Epithelial cell of umbilical artery (primary cell): ENCODE measurements around the gene GBP7. TPM values are rescaled to one million over a fixed set of nuclear protein-coding genes. Genes with fewer than 3 reads are reported as not detected.

Experiments used
- total RNA-seq: library from RNA; depleted of rRNA; stranded (reverse); fragments of >200 nt; gene quantifications from 2 replicates; pipeline ENCODE4 v1.2.3, GENCODE V29; 2014

Gene GBP7
- total RNA-seq: not detected in 2 replicates

DNA sequence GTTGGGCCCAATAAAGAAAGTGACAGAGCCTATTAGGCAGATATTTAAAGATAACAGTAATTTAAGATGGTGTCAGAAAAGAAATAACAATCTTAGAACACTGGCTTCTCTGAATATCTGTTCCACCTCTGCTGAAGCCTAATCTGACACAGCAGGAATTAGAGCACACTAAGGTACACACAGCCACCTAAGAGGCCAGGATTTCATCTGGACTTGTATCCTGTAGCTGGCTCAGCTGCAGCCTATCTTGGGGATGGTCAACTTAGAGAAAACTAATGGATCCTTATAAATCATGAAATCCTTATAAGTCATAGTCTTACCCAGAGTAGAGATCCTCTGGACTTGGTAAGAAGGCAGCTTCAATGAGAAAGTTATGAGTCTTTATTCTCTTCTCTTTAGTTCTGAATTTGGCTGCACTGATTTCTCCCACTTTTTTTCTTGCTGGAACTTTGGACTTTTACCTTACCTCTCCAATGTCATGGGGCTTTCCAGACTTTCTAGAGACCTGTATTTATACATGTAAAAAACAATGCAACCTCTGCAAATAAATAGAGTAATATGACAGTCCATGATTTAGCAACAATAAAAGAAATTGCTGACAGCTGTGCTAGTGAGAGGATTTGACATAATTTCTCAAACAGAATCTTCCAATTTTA is at the start of gene GBP7:
TSS of gene GBP7 (minus strand) at position 403 of the 656 bp plus-strand sequence. CDS start 4,068 bp downstream, outside the sequence.

DNA sequence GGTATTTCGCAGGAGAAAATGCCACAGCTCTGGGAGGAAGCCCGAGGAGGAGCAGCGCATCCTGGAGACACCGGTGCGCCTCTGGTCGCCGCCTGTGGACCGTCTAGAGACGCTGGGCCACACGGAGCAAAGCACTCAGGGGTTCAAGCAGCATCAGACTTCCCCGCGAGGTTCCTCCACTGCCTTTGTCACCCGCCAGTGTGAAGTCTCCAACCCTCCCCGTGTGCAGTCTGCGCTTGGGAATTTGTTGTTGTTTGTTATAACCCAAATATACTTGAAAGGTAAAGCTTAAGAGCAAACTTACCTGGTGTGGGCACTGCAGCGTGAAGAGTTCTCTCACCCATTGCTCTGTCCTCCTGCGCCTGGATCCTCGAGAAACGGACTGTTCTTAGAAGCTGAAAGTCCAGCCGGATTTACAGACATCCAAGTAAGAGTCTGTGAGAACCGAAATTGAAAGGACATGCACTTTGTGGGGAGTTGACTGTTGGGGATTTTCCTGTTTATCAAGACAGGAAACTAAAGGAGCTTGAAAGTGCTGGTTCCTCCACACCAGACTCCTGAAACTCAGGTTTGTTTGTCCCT is 22.8 kb upstream of the GBP7 start, which contains the start of gene GBP4:
TSS of gene GBP4 (minus strand) at position 452 of the 582 bp plus-strand sequence. CDS start at position 344, 108 bp downstream.

GRCh38 chr1:89125913-89126580 is 49.8 kb downstream of the GBP7 start, which contains the start of gene GBP2:
Gene GBP2, minus strand, starts transcription at chr1:89126114. Its CDS starts 4,148 bp downstream, at chr1:89121966.

Other genes starting within 250 kb of the GBP7 start
- gene KYAT3, start 183.4 kb downstream of the GBP7 start, total RNA-seq: 21.0 and 27.9 TPM in 2 replicates
- 9.4 and 12.9 TPM in 2 replicates for gene RBMXL1, start 183.4 kb downstream of the GBP7 start, total RNA-seq
- gene GBP3, start 153.1 kb downstream of the GBP7 start, total RNA-seq: 7.9 and 8.4 TPM in 2 replicates
- 19.2 and 69.3 TPM in 2 replicates for gene GBP1, start 110.8 kb downstream of the GBP7 start, total RNA-seq
- 47.4 and 57.6 TPM in 2 replicates for gene GBP2, start 49.9 kb downstream of the GBP7 start, total RNA-seq
- gene GBP4, start 22.9 kb upstream of the GBP7 start, total RNA-seq: 3.6 and 13.2 TPM in 2 replicates
- gene GBP5, start 96.9 kb upstream of the GBP7 start, total RNA-seq: 0.15 and 0.32 TPM in 2 replicates
- not detected in 2 replicates for gene GBP6, start 188.1 kb upstream of the GBP7 start, total RNA-seq